ENCODE results near the gene GLI2.

Gene GLI2

GRCh38 chr2:120719491-120719890 is 16.2 kb upstream of the GLI2 start:
- CTCF ChIA-PET = no interaction called here
- no peaks in the 10 kb centered on the region for H3K36me3 ChIP-seq (ENCODE audit: control insufficient read depth in 2 of 2, insufficient read depth in 1 of 2, low read length in 2 of 2)
- peaks cover 4% of the 10 kb centered on the region for H3K4me1 ChIP-seq (ENCODE audit: control insufficient read depth, insufficient read depth, low read length)
- POLR2A ChIA-PET = no interaction called here
- no peaks in the 10 kb centered on the region for H3K9me3 ChIP-seq (ENCODE audit: control insufficient read depth, insufficient read depth, low read depth, low read length)
- TF ChIP-seq ZIC2 (tag by site-specific recombination; IDR thresholded peaks at IDR 0.05) (peak; percentile 41; the same call in 1 of the 2 replicates), ZNF174 (tag by site-specific recombination; IDR thresholded peaks at IDR 0.05) (no peak), KLF1 (tag by site-specific recombination; IDR thresholded peaks at IDR 0.05) (no peak)
- no peak overlapping the region for H3K27ac ChIP-seq (ENCODE audit: extremely low read depth, low read depth, low read length)
- H3K4me3 ChIP-seq (ENCODE audit: low read depth, low read length) = no peak overlapping the region

GRCh38 chr2:120720231-120720630 is 15.4 kb upstream of the GLI2 start:
- no peak overlapping the region for H3K4me3 ChIP-seq (ENCODE audit: low read depth, low read length)
- H3K36me3 ChIP-seq (ENCODE audit: control insufficient read depth in 2 of 2, insufficient read depth in 1 of 2, low read length in 2 of 2) = no peaks in the 10 kb centered on the region
- H3K27ac ChIP-seq (ENCODE audit: extremely low read depth, low read depth, low read length) = no peak overlapping the region
- CTCF ChIA-PET = interaction anchor here (0.5 to 0.9 kb wide), 3 partner anchors 10 to 366 kb away, joined by 3 to 4 read pairs (median 3); no protein-coding TSS in a partner anchor
- H3K4me1 ChIP-seq (ENCODE audit: control insufficient read depth, insufficient read depth, low read length) = peaks cover 4% of the 10 kb centered on the region
- H3K9me3 ChIP-seq (ENCODE audit: control insufficient read depth, insufficient read depth, low read depth, low read length) = no peaks in the 10 kb centered on the region
- TF ChIP-seq ZNF366 (tag by site-specific recombination; conservative IDR thresholded peaks at IDR 0.05) (no peak), KLF1 (tag by site-specific recombination; IDR thresholded peaks at IDR 0.05) (no peak), TRIM28 (IDR thresholded peaks at IDR 0.05; ENCODE audit: borderline replicate concordance, low read length) (no peak), ZNF768 (tag by site-specific recombination; IDR thresholded peaks at IDR 0.05) (no peak), ZNF514 (tag by site-specific recombination; IDR thresholded peaks at IDR 0.05) (no peak), ZNF48 (tag by site-specific recombination; IDR thresholded peaks at IDR 0.05) (no peak), INSM2 (tag by site-specific recombination; IDR thresholded peaks at IDR 0.05) (no peak), ZNF449 (tag by site-specific recombination; IDR thresholded peaks at IDR 0.05) (no peak), ZNF623 (tag by site-specific recombination; IDR thresholded peaks at IDR 0.05) (no peak), ZFP37 (tag by site-specific recombination; IDR thresholded peaks at IDR 0.05) (no peak), PRDM10 (tag by site-specific recombination; IDR thresholded peaks at IDR 0.05) (no peak)
- TF ChIP-seq, protein P1, sequence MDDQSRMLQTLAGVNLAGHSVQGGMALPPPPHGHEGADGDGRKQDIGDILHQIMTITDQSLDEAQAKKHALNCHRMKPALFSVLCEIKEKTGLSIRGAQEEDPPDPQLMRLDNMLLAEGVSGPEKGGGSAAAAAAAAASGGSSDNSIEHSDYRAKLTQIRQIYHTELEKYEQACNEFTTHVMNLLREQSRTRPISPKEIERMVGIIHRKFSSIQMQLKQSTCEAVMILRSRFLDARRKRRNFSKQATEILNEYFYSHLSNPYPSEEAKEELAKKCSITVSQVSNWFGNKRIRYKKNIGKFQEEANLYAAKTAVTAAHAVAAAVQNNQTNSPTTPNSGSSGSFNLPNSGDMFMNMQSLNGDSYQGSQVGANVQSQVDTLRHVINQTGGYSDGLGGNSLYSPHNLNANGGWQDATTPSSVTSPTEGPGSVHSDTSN (CRISPR knock-in tag; IDR thresholded peaks at IDR 0.05) = no peak
- POLR2A ChIA-PET = no interaction called here
